IMR-90 (cell line): Measurements from ENCODE around the gene CYFIP2. TPM values are rescaled to one million over a fixed set of nuclear protein-coding genes. Genes with fewer than 3 reads are reported as not detected.

Source experiments
- ATAC-seq: fragments of 200-7000 bp; cut with Tn5 transposase; 2 replicates; pipeline ENCODE4 v1.9.1; 2020; ENCODE audit warnings: low read depth, mild to moderate bottlenecking, moderate library complexity
- BruUV-seq: library from RNA; stranded (reverse); fragments of 400-500 nt; replicated peaks from 2 replicates; lab custom pipeline; 2021; lab: Mats Ljungman, UMichigan
- CTCF ChIA-PET: fragments of 300-600 bp; formaldehyde crosslinking; extraction: SDS; loops from one replicate; lab custom pipeline; 2021; ENCODE audit warnings: antibody characterized with exemption; lab: Yijun Ruan, JAX
- POLR2A ChIA-PET: fragments of 300-600 bp; sonication (Branson Sonifier 250); formaldehyde crosslinking; loops from one replicate; lab custom pipeline; 2022; ENCODE audit warnings: antibody characterized with exemption; ENCODE audit not compliant: unreplicated experiment; lab: Charles Lee
- DNase-seq: peaks from one replicate; pipeline ENCODE4 v3.0.0; 2013
- H2AFZ ChIP-seq: replicated peaks from 2 replicates; pipeline ENCODE3; 2013; ENCODE audit warnings: low read length, mild to moderate bottlenecking; ENCODE audit not compliant: poor library complexity
- H2AK5ac ChIP-seq: 2 replicates; pipeline ENCODE4 v1.6.1; 2013; ENCODE audit warnings: low read depth, low read length, inconsistent platforms
- H2AK9ac ChIP-seq: replicated peaks from 2 replicates; pipeline ENCODE3; 2013; ENCODE audit warnings: mild to moderate bottlenecking, low read depth, low read length, moderate library complexity; ENCODE audit not compliant: poor library complexity
- H2BK120ac ChIP-seq: 2 replicates; pipeline ENCODE4 v1.6.1; 2013; ENCODE audit warnings: low read depth, low read length, inconsistent platforms
- H2BK15ac ChIP-seq: 3 replicates; pipeline ENCODE4 v1.6.1; 2013; ENCODE audit warnings: low read depth, low read length, inconsistent platforms
- H2BK20ac ChIP-seq: 2 replicates; pipeline ENCODE4 v1.6.1; 2013; ENCODE audit warnings: low read depth, mild to moderate bottlenecking, inconsistent platforms, low read length, moderate library complexity
- H2BK5ac ChIP-seq: 2 replicates; pipeline ENCODE4 v1.6.1; 2013; ENCODE audit warnings: mild to moderate bottlenecking, low read depth, low read length, inconsistent platforms; ENCODE audit not compliant: poor library complexity, severe bottlenecking
- H3K14ac ChIP-seq: replicated peaks from 2 replicates; pipeline ENCODE4 v1.6.1; 2013; ENCODE audit warnings: low read depth, low read length, inconsistent platforms
- H3K18ac ChIP-seq: 2 replicates; pipeline ENCODE4 v1.6.1; 2013; ENCODE audit warnings: low read depth, low read length, control low read depth
- H3K23ac ChIP-seq: 2 replicates; pipeline ENCODE4 v1.6.1; 2013; ENCODE audit warnings: low read depth, low read length, inconsistent platforms
- H3K27ac ChIP-seq: 2 replicates; pipeline ENCODE4 v1.5.1; 2013; ENCODE audit warnings: mild to moderate bottlenecking, control low read depth, low read length; ENCODE audit not compliant: insufficient read depth
- H3K27me3 ChIP-seq: 2 replicates; pipeline ENCODE4 v1.6.1; 2013; ENCODE audit warnings: low read length; ENCODE audit not compliant: control insufficient read depth, insufficient read depth
- H3K36me3 ChIP-seq: 2 replicates; pipeline ENCODE4 v1.6.1; 2013; ENCODE audit warnings: low read length, mixed read lengths; ENCODE audit not compliant: control insufficient read depth, insufficient read depth
- H3K4ac ChIP-seq: 2 replicates; pipeline ENCODE4 v1.6.1; 2013; ENCODE audit warnings: low read depth, low read length, inconsistent platforms
- H3K4me1 ChIP-seq: 2 replicates; pipeline ENCODE4 v1.6.1; 2013; ENCODE audit warnings: low read length, mixed read lengths; ENCODE audit not compliant: control insufficient read depth, insufficient read depth
- H3K4me2 ChIP-seq: 2 replicates; pipeline ENCODE4 v1.6.1; 2013; ENCODE audit warnings: low read depth, mild to moderate bottlenecking, control low read depth, low read length, moderate library complexity
- H3K4me3 ChIP-seq: 2 replicates; pipeline ENCODE4 v1.5.1; 2013; ENCODE audit warnings: low read depth, mild to moderate bottlenecking, control low read depth, low read length, moderate library complexity; ENCODE audit not compliant: insufficient read depth
- H3K56ac ChIP-seq: 2 replicates; pipeline ENCODE4 v1.6.1; 2013; ENCODE audit warnings: low read length, inconsistent platforms; ENCODE audit not compliant: insufficient read depth; ENCODE audit errors: extremely low read depth
- H3K79me1 ChIP-seq, 2 experiments: 2 replicates each; pipeline ENCODE4 v1.6.1; 2013; ENCODE audit warnings: low read length in 2 of 2, inconsistent platforms in 1 of 2, low read depth in 1 of 2
- H3K9ac ChIP-seq: 2 replicates; pipeline ENCODE4 v1.6.1; 2013; ENCODE audit warnings: low read depth, low read length, control low read depth
- H3K9me1 ChIP-seq: 2 replicates; pipeline ENCODE4 v1.6.1; 2013; ENCODE audit warnings: low read length, inconsistent platforms; ENCODE audit not compliant: insufficient read depth
- H3K9me3 ChIP-seq: 2 replicates; pipeline ENCODE4 v1.6.1; 2013; ENCODE audit warnings: low read length; ENCODE audit not compliant: control insufficient read depth, insufficient read depth
- H4K20me1 ChIP-seq: 2 replicates; pipeline ENCODE4 v1.6.1; 2013; ENCODE audit warnings: low read length, inconsistent platforms; ENCODE audit not compliant: insufficient read depth
- H4K5ac ChIP-seq: 2 replicates; pipeline ENCODE4 v1.6.1; 2013; ENCODE audit warnings: mild to moderate bottlenecking, low read depth, low read length, control low read depth
- H4K8ac ChIP-seq, 2 experiments: 2 replicates each; pipeline ENCODE4 v1.6.1; 2013; ENCODE audit warnings: low read depth in 2 of 2, low read length in 2 of 2, control low read depth in 1 of 2, inconsistent platforms in 1 of 2
- H4K91ac ChIP-seq: 2 replicates; pipeline ENCODE4 v1.6.1; 2013; ENCODE audit warnings: low read depth, low read length, inconsistent platforms; ENCODE audit not compliant: insufficient read depth
- CEBPB ChIP-seq: IDR thresholded peaks from 2 replicates; pipeline ENCODE4 v1.6.1; 2012; ENCODE audit warnings: low read depth, low read length, improper control_type of control experiment
- MAFK ChIP-seq: IDR thresholded peaks from 2 replicates; pipeline ENCODE4 v1.6.1; 2012; ENCODE audit warnings: low read depth, low read length, improper control_type of control experiment
- POLR2A ChIP-seq: IDR thresholded peaks from 2 replicates; pipeline ENCODE4 v1.6.1; 2012; ENCODE audit warnings: mild to moderate bottlenecking, low read depth, low read length
- RFX5 ChIP-seq: IDR thresholded peaks from 2 replicates; pipeline ENCODE4 v1.8.0; 2012; ENCODE audit warnings: low read depth, mild to moderate bottlenecking, low read length, moderate library complexity
- WGBS, 2 experiments: methylation state at CpG; one replicate each; pipeline versions ENCODE4 v1.1.5 to v1.1.7; 2013; ENCODE audit warnings: missing lambda C conversion rate in 2 of 2; ENCODE audit not compliant: insufficient read length in 1 of 2; ENCODE audit errors: extremely low coverage in 2 of 2; 5-methylcytosine and 5-hydroxymethylcytosine counted together
- dilution Hi-C: fragments of 300-500 bp; cut with HindIII; formaldehyde crosslinking; loops from one replicate; pipeline ENCODE4 v1.14.3; 2018; ENCODE audit warnings: low sequenced_read_pairs; ENCODE audit not compliant: unreplicated experiment
- in situ Hi-C: fragments of 300-500 bp; cut with MboI; formaldehyde crosslinking; loops from 3 replicates; pipeline ENCODE4 v1.14.3; 2019; ENCODE audit warnings: low sequenced_read_pairs, inconsistent platforms, mixed read lengths
- intact Hi-C: fragments of 100-400 bp; cut with micrococcal nuclease; formaldehyde crosslinking; loops from 2 replicates; pipeline ENCODE4 v1.10.0; 2022
- polyA plus RNA-seq, 3 experiments: library from polyadenylated mRNA; depleted of rRNA; stranded (reverse); fragments of >200 nt; gene quantifications; 2 replicates each; pipeline ENCODE4 v1.2.3, GENCODE V29; 2012; ENCODE audit warnings: low replicate concordance in 1 of 3
- total RNA-seq: library from RNA; depleted of rRNA; stranded (reverse); fragments of >200 nt; gene quantifications from 2 replicates; pipeline ENCODE4 v1.2.3, GENCODE V29; 2012
- TF ChIP-seq, protein P1 (sequence below): fragments of 150-350 bp; IDR thresholded peaks from 2 replicates; pipeline ENCODE4 v1.6.1; 2017; ENCODE audit warnings: mild to moderate bottlenecking, antibody characterized with exemption, low read length, low read depth
- TF ChIP-seq, protein P2 (sequence below): fragments of 150-350 bp; IDR thresholded peaks from 2 replicates; pipeline ENCODE4 v1.6.1; 2016; ENCODE audit warnings: low read depth, mild to moderate bottlenecking, low read length, moderate library complexity, borderline replicate concordance

Gene CYFIP2
- total and polyA plus RNA-seq, 2 of the 4 experiments (the other 2 are of a cell fraction): 6.8 to 13.4 TPM

GRCh38 chr5:157308836-157309465, 43.0 kb downstream of the CYFIP2 start (continued):
- TF ChIP-seq, protein P1, sequence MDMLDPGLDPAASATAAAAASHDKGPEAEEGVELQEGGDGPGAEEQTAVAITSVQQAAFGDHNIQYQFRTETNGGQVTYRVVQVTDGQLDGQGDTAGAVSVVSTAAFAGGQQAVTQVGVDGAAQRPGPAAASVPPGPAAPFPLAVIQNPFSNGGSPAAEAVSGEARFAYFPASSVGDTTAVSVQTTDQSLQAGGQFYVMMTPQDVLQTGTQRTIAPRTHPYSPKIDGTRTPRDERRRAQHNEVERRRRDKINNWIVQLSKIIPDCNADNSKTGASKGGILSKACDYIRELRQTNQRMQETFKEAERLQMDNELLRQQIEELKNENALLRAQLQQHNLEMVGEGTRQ: no peak
- no peak for TF ChIP-seq CEBPB
- no peak for TF ChIP-seq MAFK
- no peak for TF ChIP-seq POLR2A
- TF ChIP-seq RFX5: no peak

DNA sequence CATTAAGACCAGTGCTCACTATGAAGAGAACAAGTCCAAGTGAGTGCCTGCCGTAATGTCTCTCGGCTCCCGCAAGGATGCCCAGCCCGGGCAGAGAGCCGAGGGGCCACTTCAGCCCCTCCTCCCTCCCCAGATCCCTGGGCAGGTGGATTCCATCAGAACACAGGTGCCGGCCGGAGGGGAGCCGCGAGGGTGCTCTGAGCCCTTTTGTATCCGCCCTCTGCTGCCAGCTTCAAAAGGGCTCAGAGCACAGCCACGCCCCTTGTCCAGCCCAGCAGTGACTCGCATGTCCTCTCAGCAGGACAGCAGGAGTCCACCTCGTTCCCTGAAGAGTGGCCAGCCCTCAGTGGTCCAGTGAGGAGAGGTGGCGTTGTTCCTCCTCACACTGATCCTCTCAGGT, 43.9 kb downstream of the CYFIP2 start:
- ChIA-PET CTCF (no interaction called here), POLR2A (no interaction called here)
- in situ Hi-C loops (loop anchor here (10.0 kb wide), 1 partner anchor 165 kb away; the partner anchor contains the start of gene MED7), intact Hi-C loops (no loop called here), dilution Hi-C loops (no loop called here)
- no peak overlapping the region for H3K27ac ChIP-seq
- no peak overlapping the region for H2BK20ac ChIP-seq
- H2AFZ ChIP-seq: peak overlapping the region; percentile 72
- no peak overlapping the region for H3K23ac ChIP-seq
- no peak overlapping the region for H2BK15ac ChIP-seq
- no peak overlapping the region for H3K9ac ChIP-seq
- BruUV-seq: no TSS peak
- TF ChIP-seq, protein P2, sequence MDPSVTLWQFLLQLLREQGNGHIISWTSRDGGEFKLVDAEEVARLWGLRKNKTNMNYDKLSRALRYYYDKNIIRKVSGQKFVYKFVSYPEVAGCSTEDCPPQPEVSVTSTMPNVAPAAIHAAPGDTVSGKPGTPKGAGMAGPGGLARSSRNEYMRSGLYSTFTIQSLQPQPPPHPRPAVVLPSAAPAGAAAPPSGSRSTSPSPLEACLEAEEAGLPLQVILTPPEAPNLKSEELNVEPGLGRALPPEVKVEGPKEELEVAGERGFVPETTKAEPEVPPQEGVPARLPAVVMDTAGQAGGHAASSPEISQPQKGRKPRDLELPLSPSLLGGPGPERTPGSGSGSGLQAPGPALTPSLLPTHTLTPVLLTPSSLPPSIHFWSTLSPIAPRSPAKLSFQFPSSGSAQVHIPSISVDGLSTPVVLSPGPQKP: no peak
- H4K5ac ChIP-seq: no peak overlapping the region
- H4K8ac ChIP-seq: no peak overlapping the region
- no peak overlapping the region for H2BK5ac ChIP-seq
- no peak overlapping the region for H2AK9ac ChIP-seq
- no peak overlapping the region for H2AK5ac ChIP-seq
- H3K14ac ChIP-seq: no peak overlapping the region
- no peaks in the 10 kb centered on the region for H3K36me3 ChIP-seq
- ATAC-seq: no peak
- no peaks in the 10 kb centered on the region; the same call in none of the 2 replicates for H3K27me3 ChIP-seq
- H3K18ac ChIP-seq: no peak overlapping the region
- no peak overlapping the region for H3K4ac ChIP-seq
- no peaks in the 10 kb centered on the region for H3K4me1 ChIP-seq
- H3K9me3 ChIP-seq: no peaks in the 10 kb centered on the region
- no peaks in the 10 kb centered on the region for H3K9me1 ChIP-seq
- H3K56ac ChIP-seq: no peak overlapping the region
- H3K4me2 ChIP-seq: no peak overlapping the region
- H4K91ac ChIP-seq: no peak overlapping the region
- H3K4me3 ChIP-seq: no peak overlapping the region
- no peak for DNase-seq
- WGBS, 2 experiments: 47% methylated on average over 6 of the region's 14 CpGs; no CpG with 5 or more reads in 1 of the 2 experiments
- no peak overlapping the region for H2BK120ac ChIP-seq
- no peaks in the 10 kb centered on the region for H3K79me1 ChIP-seq
- H4K20me1 ChIP-seq: no peaks in the 10 kb centered on the region
